ENCODE data around the gene LMBRD1.

DNA sequence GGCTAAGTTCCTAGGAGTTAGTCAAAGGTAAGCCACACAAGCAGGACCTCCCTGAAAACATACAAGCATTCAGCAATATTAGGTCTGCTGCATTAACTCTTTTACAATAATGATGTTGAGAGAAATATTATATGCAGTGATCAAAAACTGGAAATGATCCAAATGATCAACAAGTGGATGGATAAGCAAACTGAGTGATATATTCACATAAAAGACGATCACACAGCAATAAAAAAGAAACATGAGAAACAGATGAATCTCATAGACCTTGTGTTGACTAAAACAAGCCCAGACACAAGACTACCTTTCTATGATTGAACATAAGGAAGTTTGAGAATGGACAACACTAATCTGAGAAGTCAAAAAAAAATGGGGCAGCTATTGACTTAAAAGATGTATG is 39.9 kb downstream of the LMBRD1 start:
- TF ChIP-seq HDAC6 (IDR thresholded peaks at IDR 0.05; ENCODE audit: low read depth, low read length) (no peak), JUND (CRISPR knock-in tag; IDR thresholded peaks at IDR 0.05) (no peak), SAFB2 (CRISPR knock-in tag; IDR thresholded peaks at IDR 0.05; ENCODE audit: borderline replicate concordance, low read depth) (no peak), POLR2A (IDR thresholded peaks at IDR 0.05; ENCODE audit: insufficient read depth in 1 of 2, low read depth in 2 of 2, low read length in 2 of 2) (no peak)

Data from HepG2 (cell line).